Osteocyte (in vitro differentiated cells): Measurements from ENCODE around the gene XYLT1. TPM values are rescaled to one million over a fixed set of nuclear protein-coding genes. Genes with fewer than 3 reads are reported as not detected.

Source experiments
- DNase-seq: peaks from one replicate; pipeline ENCODE4 v3.0.0; 2021; ENCODE audit warnings: mixed read lengths; ENCODE audit not compliant: unreplicated experiment; ENCODE audit errors: extremely low spot score
- H3K27ac Mint-ChIP-seq: one replicate; pipeline ENCODE4 v1.8.0; 2021; ENCODE audit warnings: mild to moderate bottlenecking, mixed read lengths; ENCODE audit not compliant: unreplicated experiment
- H3K27me3 Mint-ChIP-seq: one replicate; pipeline ENCODE4 v1.8.0; 2021; ENCODE audit warnings: mixed read lengths; ENCODE audit not compliant: unreplicated experiment
- H3K36me3 Mint-ChIP-seq: one replicate; pipeline ENCODE4 v1.8.0; 2021; ENCODE audit warnings: mixed read lengths; ENCODE audit not compliant: unreplicated experiment
- H3K4me1 Mint-ChIP-seq: one replicate; pipeline ENCODE4 v1.8.0; 2021; ENCODE audit warnings: mixed read lengths; ENCODE audit not compliant: unreplicated experiment
- H3K4me3 Mint-ChIP-seq: one replicate; pipeline ENCODE4 v1.8.0; 2021; ENCODE audit warnings: mild to moderate bottlenecking, moderate library complexity, mixed read lengths; ENCODE audit not compliant: unreplicated experiment
- H3K9me3 Mint-ChIP-seq: one replicate; pipeline ENCODE4 v1.8.0; 2021; ENCODE audit warnings: mixed read lengths; ENCODE audit not compliant: unreplicated experiment
- CTCF ChIP-seq: fragments of 200-600 bp; sonication (generic); IDR thresholded peaks from 2 replicates; pipeline ENCODE4 v1.5.0; 2021; ENCODE audit warnings: antibody characterized with exemption, mild to moderate bottlenecking, moderate library complexity
- total RNA-seq: library from RNA; stranded (reverse); gene quantifications from 2 replicates; pipeline ENCODE4 v1.2.1, GENCODE V29; 2021

The XYLT1 gene
- total RNA-seq, 1 donor from 2014 or later: 11.1 TPM

GRCh38 chr16:17356243-17356933, 114.4 kb downstream of the XYLT1 start:
- no peaks in the 10 kb centered on the region for H3K9me3 Mint-ChIP-seq
- TF ChIP-seq CTCF: no peak
- no peak overlapping the region for H3K4me3 Mint-ChIP-seq
- H3K36me3 Mint-ChIP-seq: no peaks in the 10 kb centered on the region
- no peaks in the 10 kb centered on the region for H3K27me3 Mint-ChIP-seq
- H3K4me1 Mint-ChIP-seq: peaks cover 12% of the 10 kb centered on the region
- H3K27ac Mint-ChIP-seq: no peak overlapping the region
- no peak for DNase-seq

GRCh38 chr16:17354685-17355084, 116.1 kb downstream of the XYLT1 start:
- no peak for DNase-seq
- H3K27ac Mint-ChIP-seq: no peak overlapping the region
- no peaks in the 10 kb centered on the region for H3K27me3 Mint-ChIP-seq
- H3K4me3 Mint-ChIP-seq: no peak overlapping the region
- H3K9me3 Mint-ChIP-seq: no peaks in the 10 kb centered on the region
- H3K4me1 Mint-ChIP-seq: peaks cover 9% of the 10 kb centered on the region
- no peaks in the 10 kb centered on the region for H3K36me3 Mint-ChIP-seq
- TF ChIP-seq CTCF: no peak

- Mint-ChIP-seq H3K36me3 (no peaks in the 10 kb centered on the region), H3K27ac (no peak overlapping the region), H3K4me3 (no peak overlapping the region), H3K9me3 (no peaks in the 10 kb centered on the region), H3K27me3 (no peaks in the 10 kb centered on the region), H3K4me1 (peaks cover 9% of the 10 kb centered on the region)
- TF ChIP-seq CTCF: no peak
- no peak for DNase-seq
Observed at GRCh38 chr16:17354141-17354601, 116.6 kb downstream of the XYLT1 start.

- no peak for TF ChIP-seq CTCF
- no peak for DNase-seq
- Mint-ChIP-seq H3K4me1 (peaks cover 3% of the 10 kb centered on the region), H3K9me3 (no peaks in the 10 kb centered on the region), H3K27ac (no peak overlapping the region), H3K4me3 (no peak overlapping the region), H3K27me3 (no peaks in the 10 kb centered on the region), H3K36me3 (no peaks in the 10 kb centered on the region)
Observed at GRCh38 chr16:17353561-17353960, 117.2 kb downstream of the XYLT1 start.

- Mint-ChIP-seq H3K9me3 (no peaks in the 10 kb centered on the region), H3K27ac (no peak overlapping the region)
- DNase-seq: no peak
Observed at GRCh38 chr16:17351441-17352035, 119.2 kb downstream of the XYLT1 start.

More at GRCh38 chr16:17351441-17352035, 119.2 kb downstream of the XYLT1 start:
- H3K27me3 Mint-ChIP-seq: no peaks in the 10 kb centered on the region
- TF ChIP-seq CTCF: no peak
- no peaks in the 10 kb centered on the region for H3K36me3 Mint-ChIP-seq
- peaks cover 3% of the 10 kb centered on the region for H3K4me1 Mint-ChIP-seq
- H3K4me3 Mint-ChIP-seq: no peak overlapping the region
